DMS 273 (cell line): ENCODE data around the gene WBP1L.
"Not testable (repeated sequence)": the region's sequence is repeated elsewhere in the genome, so short reads cannot be mapped to it uniquely, and the experiment has no call there.

ENCODE experiments used
- DNase-seq: peaks from one replicate; lab custom pipeline; 2025; ENCODE audit not compliant: unreplicated experiment; lab: John Stamatoyannopoulos, UW

The WBP1L gene

GRCh38 chr10:102721954-102722353, 21.8 kb upstream of the WBP1L start:
- no peak for DNase-seq

- DNase-seq: no peak
Measured at GRCh38 chr10:102723989-102724388, 19.8 kb upstream of the WBP1L start.

GRCh38 chr10:102726274-102726673, 17.5 kb upstream of the WBP1L start:
- DNase-seq: no peak

GRCh38 chr10:102727037-102727818, 16.5 kb upstream of the WBP1L start:
- no peak for DNase-seq

GRCh38 chr10:102729029-102730026, 14.4 kb upstream of the WBP1L start:
- DNase-seq: peak; percentile 84

- DNase-seq: no peak
Measured at GRCh38 chr10:102731222-102731800, 12.4 kb upstream of the WBP1L start.

- no peak for DNase-seq
Measured at GRCh38 chr10:102732661-102733060, 11.1 kb upstream of the WBP1L start.

- DNase-seq: no peak
Measured at GRCh38 chr10:102735065-102735562, 8.6 kb upstream of the WBP1L start.

- DNase-seq: no peak
Measured at GRCh38 chr10:102738692-102739121, 5.0 kb upstream of the WBP1L start.

- DNase-seq: no peak
Measured at GRCh38 chr10:102740229-102740628, 3.5 kb upstream of the WBP1L start.

GRCh38 chr10:102741726-102742237, 2.0 kb upstream of the WBP1L start:
- no peak for DNase-seq

GRCh38 chr10:102742313-102742712, 1.4 kb upstream of the WBP1L start:
- DNase-seq: not testable (repeated sequence)

GRCh38 chr10:102743078-102743587, 615 bp upstream of the WBP1L start:
- DNase-seq: peak; percentile 55

- DNase-seq: peak; percentile 45
Measured at GRCh38 chr10:102744374-102745051, 765 bp downstream of the WBP1L start.

- DNase-seq: no peak
Measured at GRCh38 chr10:102745157-102745556, 1.4 kb downstream of the WBP1L start.

- DNase-seq: no peak
Measured at GRCh38 chr10:102752266-102752930, 8.7 kb downstream of the WBP1L start.

- peak; percentile 42 for DNase-seq
Measured at GRCh38 chr10:102752934-102753664, 9.4 kb downstream of the WBP1L start.

- DNase-seq: no peak
Measured at GRCh38 chr10:102753718-102754117, 10.0 kb downstream of the WBP1L start.

- DNase-seq: no peak
Measured at GRCh38 chr10:102757323-102757722, 13.6 kb downstream of the WBP1L start.
